Measurements from ENCODE around the gene RASGRF2. TPM values are rescaled to one million over a fixed set of nuclear protein-coding genes. Genes with fewer than 3 reads are reported as not detected.

RASGRF2 gene
- polyA plus RNA-seq, 1 donor from 2014 or later: 0.42 TPM

DNA sequence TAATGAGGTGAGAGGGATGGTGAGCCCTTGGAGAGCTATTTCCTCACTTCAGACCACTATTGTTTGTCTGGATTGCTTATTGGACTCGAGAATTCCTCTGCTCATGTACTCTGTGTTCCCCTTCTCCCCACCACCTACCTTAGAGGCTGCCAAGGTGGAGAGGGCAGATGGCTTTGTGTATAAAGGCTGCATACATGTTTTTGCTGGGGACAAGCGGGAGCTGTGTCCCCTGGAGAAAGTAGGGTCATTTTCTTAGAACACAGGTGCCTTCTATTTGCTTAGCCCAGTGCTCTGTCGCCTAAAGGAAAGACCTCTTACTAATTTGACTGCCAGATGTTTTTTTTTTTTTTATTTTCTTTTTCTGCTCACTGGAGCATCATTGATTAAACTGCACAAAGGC is 29.7 kb downstream of the RASGRF2 start:
- H3K9me2 ChIP-seq (ENCODE audit: insufficient read depth, low read length): no peaks in the 10 kb centered on the region
- H3F3A ChIP-seq (ENCODE audit: insufficient read depth, low read length, poor library complexity, severe bottlenecking): no peaks in the 10 kb centered on the region
- H2AFZ ChIP-seq (ENCODE audit: low read depth, low read length): no peak overlapping the region
- H3K9ac ChIP-seq (ENCODE audit: low read length): no peak overlapping the region
- H3K4me3 ChIP-seq (ENCODE audit: low read length): no peak overlapping the region
- no peaks in the 10 kb centered on the region for H3K79me2 ChIP-seq (replicated peaks; ENCODE audit: insufficient read depth, low read length)
- H3K36me3 ChIP-seq (ENCODE audit: insufficient read depth, low read length): no peaks in the 10 kb centered on the region
- no peaks in the 10 kb centered on the region for H4K20me1 ChIP-seq (ENCODE audit: insufficient read depth)
- no peak overlapping the region for H3K27ac ChIP-seq (ENCODE audit: low read length)
- no peaks in the 10 kb centered on the region for H3K27me3 ChIP-seq (ENCODE audit: insufficient read depth, low read depth, low read length)
- H3K9me3 ChIP-seq (ENCODE audit: low read length): no peaks in the 10 kb centered on the region
- H3K4me2 ChIP-seq (ENCODE audit: low read length): no peak overlapping the region
- TF ChIP-seq TAF1 (IDR thresholded peaks at IDR 0.05; ENCODE audit: low read depth) (no peak), POLR2AphosphoS5 (IDR thresholded peaks at IDR 0.05) (no peak), EZH2 (IDR thresholded peaks at IDR 0.05; ENCODE audit: borderline replicate concordance, insufficient read depth, low read length, poor library complexity, severe bottlenecking) (no peak), CTCF (IDR thresholded peaks at IDR 0.05; ENCODE audit: poor library complexity, severe bottlenecking) (no peak), MXI1 (conservative IDR thresholded peaks at IDR 0.05; ENCODE audit: poor library complexity, severe bottlenecking) (no peak), EP300 (conservative IDR thresholded peaks at IDR 0.05; ENCODE audit: poor library complexity, severe bottlenecking) (no peak)
- TF ChIP-seq, protein P1, sequence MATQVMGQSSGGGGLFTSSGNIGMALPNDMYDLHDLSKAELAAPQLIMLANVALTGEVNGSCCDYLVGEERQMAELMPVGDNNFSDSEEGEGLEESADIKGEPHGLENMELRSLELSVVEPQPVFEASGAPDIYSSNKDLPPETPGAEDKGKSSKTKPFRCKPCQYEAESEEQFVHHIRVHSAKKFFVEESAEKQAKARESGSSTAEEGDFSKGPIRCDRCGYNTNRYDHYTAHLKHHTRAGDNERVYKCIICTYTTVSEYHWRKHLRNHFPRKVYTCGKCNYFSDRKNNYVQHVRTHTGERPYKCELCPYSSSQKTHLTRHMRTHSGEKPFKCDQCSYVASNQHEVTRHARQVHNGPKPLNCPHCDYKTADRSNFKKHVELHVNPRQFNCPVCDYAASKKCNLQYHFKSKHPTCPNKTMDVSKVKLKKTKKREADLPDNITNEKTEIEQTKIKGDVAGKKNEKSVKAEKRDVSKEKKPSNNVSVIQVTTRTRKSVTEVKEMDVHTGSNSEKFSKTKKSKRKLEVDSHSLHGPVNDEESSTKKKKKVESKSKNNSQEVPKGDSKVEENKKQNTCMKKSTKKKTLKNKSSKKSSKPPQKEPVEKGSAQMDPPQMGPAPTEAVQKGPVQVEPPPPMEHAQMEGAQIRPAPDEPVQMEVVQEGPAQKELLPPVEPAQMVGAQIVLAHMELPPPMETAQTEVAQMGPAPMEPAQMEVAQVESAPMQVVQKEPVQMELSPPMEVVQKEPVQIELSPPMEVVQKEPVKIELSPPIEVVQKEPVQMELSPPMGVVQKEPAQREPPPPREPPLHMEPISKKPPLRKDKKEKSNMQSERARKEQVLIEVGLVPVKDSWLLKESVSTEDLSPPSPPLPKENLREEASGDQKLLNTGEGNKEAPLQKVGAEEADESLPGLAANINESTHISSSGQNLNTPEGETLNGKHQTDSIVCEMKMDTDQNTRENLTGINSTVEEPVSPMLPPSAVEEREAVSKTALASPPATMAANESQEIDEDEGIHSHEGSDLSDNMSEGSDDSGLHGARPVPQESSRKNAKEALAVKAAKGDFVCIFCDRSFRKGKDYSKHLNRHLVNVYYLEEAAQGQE (IDR thresholded peaks at IDR 0.05; ENCODE audit: borderline replicate concordance): no peak

DNA sequence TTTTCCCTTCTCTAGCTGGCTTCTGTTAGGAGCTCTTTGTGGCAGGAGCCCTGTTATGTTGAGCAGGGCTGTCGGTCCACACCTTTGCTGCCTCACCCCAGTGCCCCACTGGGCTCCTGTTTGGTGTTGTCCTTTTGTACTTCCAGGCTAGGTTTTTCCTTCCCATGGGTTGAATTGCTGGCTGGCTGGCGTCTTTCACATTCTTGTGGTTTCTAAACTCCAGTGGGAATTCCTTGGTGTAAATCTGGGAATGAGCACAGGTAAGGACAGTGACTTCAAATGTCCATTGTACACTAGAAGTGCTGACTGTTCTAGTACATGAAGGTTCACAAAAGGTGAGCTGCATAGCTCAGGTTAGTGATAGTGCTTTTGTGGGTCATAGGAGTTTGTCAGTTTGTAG is 30.4 kb downstream of the RASGRF2 start:
- no peak overlapping the region for H3K4me2 ChIP-seq (ENCODE audit: low read length)
- H2AFZ ChIP-seq (ENCODE audit: low read depth, low read length): no peak overlapping the region
- H4K20me1 ChIP-seq (ENCODE audit: insufficient read depth): no peaks in the 10 kb centered on the region
- H3K9me2 ChIP-seq (ENCODE audit: insufficient read depth, low read length): no peaks in the 10 kb centered on the region
- H3K27ac ChIP-seq (ENCODE audit: low read length): no peak overlapping the region
- no peaks in the 10 kb centered on the region for H3K79me2 ChIP-seq (replicated peaks; ENCODE audit: insufficient read depth, low read length)
- H3K4me3 ChIP-seq (ENCODE audit: low read length): no peak overlapping the region
- H3K9ac ChIP-seq (ENCODE audit: low read length): no peak overlapping the region
- H3K36me3 ChIP-seq (ENCODE audit: insufficient read depth, low read length): no peaks in the 10 kb centered on the region
- no peaks in the 10 kb centered on the region for H3K9me3 ChIP-seq (ENCODE audit: low read length)
- no peaks in the 10 kb centered on the region for H3F3A ChIP-seq (ENCODE audit: insufficient read depth, low read length, poor library complexity, severe bottlenecking)
- TF ChIP-seq EP300 (conservative IDR thresholded peaks at IDR 0.05; ENCODE audit: poor library complexity, severe bottlenecking) (no peak), EZH2 (IDR thresholded peaks at IDR 0.05; ENCODE audit: borderline replicate concordance, insufficient read depth, low read length, poor library complexity, severe bottlenecking) (no peak), TAF1 (IDR thresholded peaks at IDR 0.05; ENCODE audit: low read depth) (no peak), POLR2AphosphoS5 (IDR thresholded peaks at IDR 0.05) (no peak), RAD21 (conservative IDR thresholded peaks at IDR 0.05) (no peak), MXI1 (conservative IDR thresholded peaks at IDR 0.05; ENCODE audit: poor library complexity, severe bottlenecking) (no peak), CTCF (IDR thresholded peaks at IDR 0.05; ENCODE audit: poor library complexity, severe bottlenecking) (no peak), SMC3 (conservative IDR thresholded peaks at IDR 0.05; ENCODE audit: poor library complexity) (no peak)
- TF ChIP-seq, protein P1 (IDR thresholded peaks at IDR 0.05; ENCODE audit: borderline replicate concordance): no peak
- H3K27me3 ChIP-seq (ENCODE audit: insufficient read depth, low read depth, low read length): no peaks in the 10 kb centered on the region
